ENCODE data around the gene GSTA3. TPM values are rescaled to one million over a fixed set of nuclear protein-coding genes. Genes with fewer than 3 reads are reported as not detected.

GSTA3 gene
- total and polyA plus RNA-seq, 2 experiments from 2014 or later, result not detected

GRCh38 chr6:52929321-52930164 lies 20.0 kb upstream of the GSTA3 start:
- Histone ChIP-seq H2AFZ (no peak overlapping the region), H3K27ac (peak overlapping the region; percentile 36), H3K27me3 (no peaks in the 10 kb centered on the region), H3K4me2 (no peak overlapping the region), H3K4me1 (ENCODE audit: insufficient read depth) (peaks cover 8% of the 10 kb centered on the region), H3K9me2 (replicated peaks; ENCODE audit: insufficient read depth) (no peaks in the 10 kb centered on the region), H4K20me1 (ENCODE audit: insufficient read depth, poor library complexity, severe bottlenecking) (no peaks in the 10 kb centered on the region), H3K79me2 (no peaks in the 10 kb centered on the region), H3K9me3 (ENCODE audit: low read depth) (no peaks in the 10 kb centered on the region), H3K4me3 (no peak overlapping the region), H3K36me3 (replicated peaks; ENCODE audit: insufficient read depth, low read depth) (no peaks in the 10 kb centered on the region)
- TF ChIP-seq EZH2 (IDR thresholded peaks at IDR 0.05; ENCODE audit: borderline replicate concordance) (no peak), EZH2phosphoT487 (IDR thresholded peaks at IDR 0.05; ENCODE audit: low read depth, severe bottlenecking, unreplicated experiment) (no peak), CTCF (IDR thresholded peaks at IDR 0.05; ENCODE audit: poor library complexity) (no peak)
- 92% methylated on average over 6 of the region's 6 CpGs for WGBS (ENCODE audit: low lambda C conversion rate, missing lambda C conversion rate)
- peak; percentile 59 for DNase-seq (ENCODE audit: low spot score)

GRCh38 chr6:52927451-52927850 lies 18.0 kb upstream of the GSTA3 start:
- 50% methylated on average over 8 of the region's 8 CpGs for WGBS (ENCODE audit: low lambda C conversion rate, missing lambda C conversion rate)
- no peak for DNase-seq (ENCODE audit: low spot score)
- TF ChIP-seq EZH2 (IDR thresholded peaks at IDR 0.05; ENCODE audit: borderline replicate concordance) (no peak), CTCF (IDR thresholded peaks at IDR 0.05; ENCODE audit: poor library complexity) (no peak), EZH2phosphoT487 (IDR thresholded peaks at IDR 0.05; ENCODE audit: low read depth, severe bottlenecking, unreplicated experiment) (no peak)
- Histone ChIP-seq H3K9me2 (replicated peaks; ENCODE audit: insufficient read depth) (no peaks in the 10 kb centered on the region), H3K27ac (no peak overlapping the region), H3K9me3 (ENCODE audit: low read depth) (no peaks in the 10 kb centered on the region), H2AFZ (no peak overlapping the region), H3K36me3 (replicated peaks; ENCODE audit: insufficient read depth, low read depth) (no peaks in the 10 kb centered on the region), H3K4me1 (ENCODE audit: insufficient read depth) (peaks cover 8% of the 10 kb centered on the region), H4K20me1 (ENCODE audit: insufficient read depth, poor library complexity, severe bottlenecking) (no peaks in the 10 kb centered on the region), H3K4me2 (no peak overlapping the region), H3K4me3 (no peak overlapping the region), H3K79me2 (no peaks in the 10 kb centered on the region), H3K27me3 (no peaks in the 10 kb centered on the region)

- WGBS (ENCODE audit: low lambda C conversion rate, missing lambda C conversion rate), result 68% methylated on average over 9 of the region's 9 CpGs
- Histone ChIP-seq H3K27ac (no peak overlapping the region), H3K36me3 (replicated peaks; ENCODE audit: insufficient read depth, low read depth) (no peaks in the 10 kb centered on the region), H3K4me1 (ENCODE audit: insufficient read depth) (peaks cover 8% of the 10 kb centered on the region), H2AFZ (no peak overlapping the region), H3K9me2 (replicated peaks; ENCODE audit: insufficient read depth) (no peaks in the 10 kb centered on the region), H3K27me3 (no peaks in the 10 kb centered on the region), H3K79me2 (no peaks in the 10 kb centered on the region), H4K20me1 (ENCODE audit: insufficient read depth, poor library complexity, severe bottlenecking) (no peaks in the 10 kb centered on the region), H3K4me3 (no peak overlapping the region), H3K4me2 (no peak overlapping the region), H3K9me3 (ENCODE audit: low read depth) (no peaks in the 10 kb centered on the region)
- DNase-seq (ENCODE audit: low spot score), result no peak
- TF ChIP-seq CTCF (IDR thresholded peaks at IDR 0.05; ENCODE audit: poor library complexity), result no peak
Measured at GRCh38 chr6:52925919-52926792, 16.7 kb upstream of the GSTA3 start.
